ENCODE results near the gene NR1D1. TPM values are rescaled to one million over a fixed set of nuclear protein-coding genes. Genes with fewer than 3 reads are reported as not detected.

NR1D1 gene
- total RNA-seq, 2 donors from 2014 or later: 2.3 to 5.9 TPM

DNA sequence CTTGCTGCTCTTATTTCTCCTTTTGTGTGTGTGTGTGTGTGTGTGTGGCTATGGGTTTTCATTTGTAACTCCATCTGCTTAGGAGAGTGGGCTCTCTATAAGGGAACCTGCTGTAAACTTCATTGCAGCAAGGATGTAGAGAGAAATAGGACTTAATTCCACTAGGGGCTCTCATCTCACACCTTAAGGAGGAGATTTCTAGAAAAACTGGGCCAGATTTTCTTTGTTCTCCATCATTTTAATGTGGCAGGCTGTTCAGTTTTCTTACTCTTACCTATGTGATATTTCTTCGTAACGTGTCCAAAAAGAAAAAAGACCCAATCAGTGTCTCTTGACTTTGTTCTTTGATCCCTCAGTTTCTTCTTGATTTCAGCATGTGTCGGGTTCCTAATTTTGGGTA, 35.4 kb upstream of the NR1D1 start:
- peaks cover 0 to 15% of the 10 kb centered on the region in 2 donors for H3K36me3 ChIP-seq (replicated peaks in 1 of 2; ENCODE audit: insufficient read depth in 1 of 2, low read depth in 2 of 2)
- DNase-seq (no peak), ATAC-seq (no peak)
- H3K4me1 ChIP-seq: peaks cover 17% of the 10 kb centered on the region
- WGBS, 2 donors: 91 to 92% methylated on average over 3 of the region's 3 CpGs
- intact Hi-C loops (cut with DNase I): no loop called here
- H3K9me3 ChIP-seq: no peaks in the 10 kb centered on the region
- H3K4me3 ChIP-seq: no peak overlapping the region
- H3K27me3 ChIP-seq: no peaks in the 10 kb centered on the region
- TF ChIP-seq, protein P1, sequence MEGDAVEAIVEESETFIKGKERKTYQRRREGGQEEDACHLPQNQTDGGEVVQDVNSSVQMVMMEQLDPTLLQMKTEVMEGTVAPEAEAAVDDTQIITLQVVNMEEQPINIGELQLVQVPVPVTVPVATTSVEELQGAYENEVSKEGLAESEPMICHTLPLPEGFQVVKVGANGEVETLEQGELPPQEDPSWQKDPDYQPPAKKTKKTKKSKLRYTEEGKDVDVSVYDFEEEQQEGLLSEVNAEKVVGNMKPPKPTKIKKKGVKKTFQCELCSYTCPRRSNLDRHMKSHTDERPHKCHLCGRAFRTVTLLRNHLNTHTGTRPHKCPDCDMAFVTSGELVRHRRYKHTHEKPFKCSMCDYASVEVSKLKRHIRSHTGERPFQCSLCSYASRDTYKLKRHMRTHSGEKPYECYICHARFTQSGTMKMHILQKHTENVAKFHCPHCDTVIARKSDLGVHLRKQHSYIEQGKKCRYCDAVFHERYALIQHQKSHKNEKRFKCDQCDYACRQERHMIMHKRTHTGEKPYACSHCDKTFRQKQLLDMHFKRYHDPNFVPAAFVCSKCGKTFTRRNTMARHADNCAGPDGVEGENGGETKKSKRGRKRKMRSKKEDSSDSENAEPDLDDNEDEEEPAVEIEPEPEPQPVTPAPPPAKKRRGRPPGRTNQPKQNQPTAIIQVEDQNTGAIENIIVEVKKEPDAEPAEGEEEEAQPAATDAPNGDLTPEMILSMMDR (IDR thresholded peaks at IDR 0.05): no peak
- no peak for TF ChIP-seq POLR2A (IDR thresholded peaks at IDR 0.05)
- H3K27ac ChIP-seq: no peak overlapping the region

GRCh38 chr17:40134184-40134583, 33.8 kb upstream of the NR1D1 start:
- DNase-seq: no peak
- peaks cover 13% of the 10 kb centered on the region for H3K4me1 ChIP-seq
- TF ChIP-seq, protein P1 (IDR thresholded peaks at IDR 0.05): no peak
- TF ChIP-seq POLR2A (IDR thresholded peaks at IDR 0.05): no peak
- peak overlapping the region in 1 of 4 donors; percentile 4 for H3K27ac ChIP-seq
- no peak overlapping the region for H3K4me3 ChIP-seq
- peaks cover 0 to 21% of the 10 kb centered on the region in 2 donors for H3K36me3 ChIP-seq (replicated peaks in 1 of 2; ENCODE audit: insufficient read depth in 1 of 2, low read depth in 2 of 2)
- intact Hi-C loops (cut with DNase I): no loop called here
- no peaks in the 10 kb centered on the region for H3K9me3 ChIP-seq
- WGBS, 2 donors: 39 to 41% methylated on average over 7 of the region's 7 CpGs
- no peaks in the 10 kb centered on the region for H3K27me3 ChIP-seq
- no peak for ATAC-seq

- DNase-seq: peak in 1 of 4 donors; percentile 74
- no peaks in the 10 kb centered on the region for H3K9me3 ChIP-seq
- intact Hi-C loops (cut with DNase I): no loop called here
- TF ChIP-seq POLR2A (IDR thresholded peaks at IDR 0.05): no peak
- TF ChIP-seq, protein P1 (IDR thresholded peaks at IDR 0.05): no peak
- no peak for ATAC-seq
- peak overlapping the region in 2 of 4 donors; percentile 20 to 36 for H3K27ac ChIP-seq
- H3K36me3 ChIP-seq (replicated peaks in 1 of 2; ENCODE audit: insufficient read depth in 1 of 2, low read depth in 2 of 2): peaks cover 0 to 21% of the 10 kb centered on the region in 2 donors
- no peaks in the 10 kb centered on the region for H3K27me3 ChIP-seq
- 70 to 88% methylated on average over 7 of the region's 7 CpGs for WGBS, 2 donors
- no peak overlapping the region for H3K4me3 ChIP-seq
- H3K4me1 ChIP-seq: no peaks in the 10 kb centered on the region
These were observed 30.1 kb upstream of the NR1D1 start for GRCh38 chr17:40130352-40131042.

- Histone ChIP-seq H3K4me1 (peaks cover 4% of the 10 kb centered on the region), H3K4me3 (no peak overlapping the region), H3K9me3 (no peaks in the 10 kb centered on the region), H3K36me3 (replicated peaks in 1 of 2; ENCODE audit: insufficient read depth in 1 of 2, low read depth in 2 of 2) (peaks cover 0 to 19% of the 10 kb centered on the region in 2 donors), H3K27me3 (no peaks in the 10 kb centered on the region), H3K27ac (no peak overlapping the region)
- 55 to 86% methylated on average over 5 of the region's 5 CpGs for WGBS, 2 donors
- ATAC-seq (no peak), DNase-seq (no peak)
- intact Hi-C loops (cut with DNase I): loop anchor here (10.0 kb wide), 1 partner anchor 45 kb away; the partner anchor contains the start of gene RAPGEFL1
- TF ChIP-seq POLR2A (IDR thresholded peaks at IDR 0.05): no peak
- TF ChIP-seq, protein P1 (IDR thresholded peaks at IDR 0.05): no peak
These were observed 29.1 kb upstream of the NR1D1 start for GRCh38 chr17:40129498-40129897.

All from body of pancreas (tissue), 4 donors.